SJCRH30 (cell line): ENCODE data around the gene FANK1. TPM values are rescaled to one million over a fixed set of nuclear protein-coding genes. Genes with fewer than 3 reads are reported as not detected.
"Not testable (repeated sequence)": the region's sequence is repeated elsewhere in the genome, so short reads cannot be mapped to it uniquely, and the experiment has no call there.

ENCODE experiments used
- DNase-seq, 2 experiments: peaks; one replicate each; pipeline ENCODE4 v3.0.0-alpha.2; 2015 to 2020
- H3K27ac ChIP-seq: fragments of 250-450 bp; sonication (Bioruptor Pico); 2 replicates; pipeline ENCODE4 v1.5.1; 2020; ENCODE audit warnings: mild to moderate bottlenecking, moderate library complexity
- H3K27me3 ChIP-seq: fragments of 250-450 bp; sonication (Bioruptor Pico); 2 replicates; pipeline ENCODE4 v1.5.1; 2020; ENCODE audit warnings: mild to moderate bottlenecking, moderate library complexity
- H3K36me3 ChIP-seq: fragments of 250-450 bp; sonication (Bioruptor Pico); 2 replicates; pipeline ENCODE4 v1.5.1; 2020; ENCODE audit warnings: mild to moderate bottlenecking, moderate library complexity
- H3K4me1 ChIP-seq: fragments of 250-450 bp; sonication (Bioruptor Pico); 2 replicates; pipeline ENCODE4 v1.5.1; 2020; ENCODE audit warnings: mild to moderate bottlenecking, moderate library complexity
- H3K4me3 ChIP-seq: fragments of 250-450 bp; sonication (Bioruptor Pico); 2 replicates; pipeline ENCODE4 v1.5.1; 2020; ENCODE audit warnings: mild to moderate bottlenecking, moderate library complexity
- H3K9me3 ChIP-seq: fragments of 250-450 bp; sonication (Bioruptor Pico); replicated peaks from 2 replicates; pipeline ENCODE4 v1.5.1; 2020; ENCODE audit warnings: mild to moderate bottlenecking, moderate library complexity
- total RNA-seq: library from RNA; depleted of rRNA; stranded (reverse); fragments of >200 nt; shearing (Covaris generic); gene quantifications from 2 replicates; pipeline ENCODE4 v1.2.3, GENCODE V29; 2014

The FANK1 gene
- total RNA-seq, 1 experiment from 2014 or later, result 0.42 TPM

DNA sequence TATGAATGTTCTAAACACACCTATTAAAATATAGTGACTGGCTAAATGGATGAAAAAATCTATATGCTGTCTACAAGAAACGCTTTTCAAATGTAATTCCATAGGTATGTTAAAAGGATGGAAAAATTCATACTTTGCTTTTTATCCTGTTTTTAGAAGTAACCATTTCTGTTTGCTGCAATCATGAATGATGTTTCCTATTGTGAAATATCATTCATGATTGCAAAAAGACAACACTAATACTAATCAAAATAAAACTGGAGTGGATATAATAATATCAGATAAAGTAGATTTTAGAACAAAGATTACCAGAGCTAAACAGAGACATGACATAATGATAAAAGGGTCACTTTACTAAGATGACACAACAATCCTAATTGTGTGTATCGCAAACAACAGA lies 138.2 kb downstream of the FANK1 start:
- H3K27me3 ChIP-seq, result no peaks in the 10 kb centered on the region
- no peak overlapping the region for H3K4me3 ChIP-seq
- no peak for DNase-seq
- no peaks in the 10 kb centered on the region for H3K4me1 ChIP-seq
- H3K27ac ChIP-seq, result no peak overlapping the region
- H3K9me3 ChIP-seq, result no peaks in the 10 kb centered on the region; the same call in 1 of the 2 replicates
- no peaks in the 10 kb centered on the region for H3K36me3 ChIP-seq

- H3K4me1 ChIP-seq, result no peaks in the 10 kb centered on the region
- H3K27ac ChIP-seq, result no peak overlapping the region
- no peaks in the 10 kb centered on the region for H3K36me3 ChIP-seq
- no peaks in the 10 kb centered on the region for H3K27me3 ChIP-seq
- H3K9me3 ChIP-seq, result no peaks in the 10 kb centered on the region; the same call in 1 of the 2 replicates
- DNase-seq, result no peak
- H3K4me3 ChIP-seq, result no peak overlapping the region
These were observed 140.2 kb downstream of the FANK1 start for GRCh38 chr10:126036515-126036914.

- DNase-seq, result no peak
- no peaks in the 10 kb centered on the region for H3K4me1 ChIP-seq
- no peaks in the 10 kb centered on the region; the same call in 1 of the 2 replicates for H3K9me3 ChIP-seq
- no peaks in the 10 kb centered on the region for H3K36me3 ChIP-seq
- no peak overlapping the region for H3K27ac ChIP-seq
- no peak overlapping the region for H3K4me3 ChIP-seq
- H3K27me3 ChIP-seq, result no peaks in the 10 kb centered on the region
These were observed 141.6 kb downstream of the FANK1 start for GRCh38 chr10:126037946-126038345.

DNA sequence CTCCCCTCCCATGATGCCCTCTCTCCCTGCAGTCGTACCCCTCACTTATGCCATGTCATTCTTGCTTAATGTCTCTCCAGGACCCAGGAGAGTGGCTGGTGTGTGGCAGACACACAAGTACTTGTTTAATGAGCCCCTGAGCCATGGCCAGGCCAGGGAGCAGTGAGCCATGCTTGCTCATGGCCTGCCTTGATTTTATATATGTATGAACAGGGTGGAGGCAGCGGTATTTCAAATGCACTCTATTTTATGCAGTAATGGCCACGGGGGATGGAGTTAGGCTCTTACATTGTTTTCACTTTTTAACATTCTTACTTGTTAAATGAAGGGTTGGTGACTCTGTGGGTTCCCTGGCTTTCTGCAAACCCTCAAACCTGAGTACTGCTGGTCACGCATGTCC lies 144.8 kb downstream of the FANK1 start:
- no peak overlapping the region for H3K4me3 ChIP-seq
- H3K27ac ChIP-seq, result no peak overlapping the region
- H3K36me3 ChIP-seq, result no peaks in the 10 kb centered on the region
- no peak for DNase-seq
- H3K4me1 ChIP-seq, result no peaks in the 10 kb centered on the region
- H3K9me3 ChIP-seq, result no peaks in the 10 kb centered on the region
- H3K27me3 ChIP-seq, result no peaks in the 10 kb centered on the region

DNA sequence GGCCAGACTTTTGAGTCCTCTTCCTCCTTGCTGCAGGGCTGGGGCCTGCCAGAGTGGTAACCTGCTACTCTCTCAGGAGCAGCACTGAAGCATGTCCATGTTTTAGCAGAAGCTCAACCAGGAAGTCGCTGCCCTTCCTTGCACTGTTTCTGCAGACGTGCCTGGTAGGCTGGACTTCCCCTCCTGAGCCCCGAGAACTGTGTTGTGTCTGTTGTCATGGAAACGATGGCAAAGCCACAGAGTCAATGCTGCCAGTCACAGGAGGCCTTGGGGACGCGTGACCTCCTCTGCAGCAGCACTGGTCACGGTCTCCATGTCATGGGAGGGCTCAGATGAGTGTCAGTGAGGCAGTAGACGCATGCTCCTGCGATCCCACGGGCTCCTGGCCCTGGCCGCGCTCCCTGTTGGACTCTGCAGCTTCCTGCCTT lies 145.5 kb downstream of the FANK1 start:
- no peaks in the 10 kb centered on the region for H3K9me3 ChIP-seq
- no peak overlapping the region for H3K27ac ChIP-seq
- no peaks in the 10 kb centered on the region for H3K4me1 ChIP-seq
- H3K36me3 ChIP-seq, result no peaks in the 10 kb centered on the region
- no peaks in the 10 kb centered on the region for H3K27me3 ChIP-seq
- H3K4me3 ChIP-seq, result no peak overlapping the region
- peak; percentile 44 to 49 for DNase-seq

GRCh38 chr10:126042354-126042753 lies 146.0 kb downstream of the FANK1 start:
- Histone ChIP-seq H3K36me3 (no peaks in the 10 kb centered on the region), H3K27ac (no peak overlapping the region), H3K4me3 (no peak overlapping the region), H3K4me1 (no peaks in the 10 kb centered on the region), H3K9me3 (no peaks in the 10 kb centered on the region), H3K27me3 (no peaks in the 10 kb centered on the region)
- DNase-seq, result no peak

DNA sequence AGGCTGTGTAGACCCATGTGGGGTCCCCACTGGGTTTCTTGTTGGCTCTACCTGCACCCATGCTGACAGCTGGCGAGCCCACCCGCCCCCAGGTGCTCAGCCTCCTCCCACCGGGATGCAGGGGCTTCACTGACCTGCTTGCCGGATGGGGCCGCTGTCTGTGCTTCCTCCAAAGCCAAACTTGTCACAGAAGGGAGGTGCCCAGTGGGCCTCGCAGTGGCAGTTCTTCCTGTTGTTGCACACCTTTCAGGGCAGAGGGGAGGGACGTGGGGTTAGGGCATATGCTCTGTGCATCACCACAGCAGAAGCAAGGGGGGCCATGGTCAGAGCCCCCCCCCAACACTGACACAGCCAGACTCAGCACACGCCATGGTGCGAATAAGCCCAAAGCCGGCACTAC lies 146.5 kb downstream of the FANK1 start:
- Histone ChIP-seq H3K4me3 (no peak overlapping the region), H3K9me3 (no peaks in the 10 kb centered on the region), H3K27ac (no peak overlapping the region), H3K4me1 (no peaks in the 10 kb centered on the region), H3K27me3 (no peaks in the 10 kb centered on the region), H3K36me3 (no peaks in the 10 kb centered on the region)
- DNase-seq, result no peak

GRCh38 chr10:126043389-126043788 lies 147.0 kb downstream of the FANK1 start:
- Histone ChIP-seq H3K4me1 (no peaks in the 10 kb centered on the region), H3K27ac (no peak overlapping the region), H3K4me3 (no peak overlapping the region), H3K27me3 (no peaks in the 10 kb centered on the region), H3K36me3 (no peaks in the 10 kb centered on the region), H3K9me3 (no peaks in the 10 kb centered on the region)
- no peak for DNase-seq

DNA sequence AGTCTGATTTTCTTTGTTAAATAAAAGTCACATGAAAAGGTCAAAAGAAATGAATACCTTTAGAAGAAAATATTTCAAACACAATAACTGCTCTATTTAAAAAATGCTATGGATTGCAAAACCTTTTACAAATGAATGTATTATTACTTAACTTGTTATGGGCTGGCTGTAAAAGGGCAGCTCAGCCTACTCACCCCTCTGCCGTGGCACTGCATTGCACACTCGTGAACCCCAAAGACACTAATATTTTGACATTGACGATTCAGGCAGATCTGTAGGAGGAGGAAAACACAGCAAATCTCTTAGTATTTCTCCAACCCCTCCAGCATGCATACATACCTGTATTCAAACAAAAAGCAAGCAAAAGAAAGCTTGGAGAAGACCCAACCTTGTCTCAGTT lies 149.5 kb downstream of the FANK1 start:
- H3K4me3 ChIP-seq, result no peak overlapping the region
- no peak overlapping the region for H3K27ac ChIP-seq
- no peak for DNase-seq
- no peaks in the 10 kb centered on the region for H3K4me1 ChIP-seq
- H3K9me3 ChIP-seq, result no peaks in the 10 kb centered on the region
- H3K36me3 ChIP-seq, result no peaks in the 10 kb centered on the region
- H3K27me3 ChIP-seq, result no peaks in the 10 kb centered on the region

- no peak overlapping the region for H3K4me3 ChIP-seq
- no peak overlapping the region for H3K27ac ChIP-seq
- H3K27me3 ChIP-seq, result no peaks in the 10 kb centered on the region
- H3K4me1 ChIP-seq, result no peaks in the 10 kb centered on the region
- H3K9me3 ChIP-seq, result no peaks in the 10 kb centered on the region
- no peaks in the 10 kb centered on the region for H3K36me3 ChIP-seq
- DNase-seq, result no peak
These were observed 150.5 kb downstream of the FANK1 start for GRCh38 chr10:126046831-126047230.

DNA sequence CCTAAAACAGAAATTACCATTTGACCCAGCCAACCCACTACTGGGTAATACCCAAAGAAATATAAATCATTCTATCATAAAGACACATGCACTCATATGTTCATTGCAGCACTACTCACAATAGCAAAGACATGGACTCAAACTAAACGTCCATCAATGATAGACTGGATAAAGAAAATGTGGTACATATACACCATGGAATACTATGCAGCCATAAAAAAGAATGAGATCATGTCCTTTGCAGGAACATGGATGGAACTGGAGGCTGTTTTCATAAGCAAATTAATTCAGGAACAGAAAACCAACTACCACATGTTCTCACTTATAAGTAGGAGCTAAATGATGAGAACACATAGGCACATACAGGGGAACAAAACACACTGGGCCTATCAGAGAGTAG lies 151.4 kb downstream of the FANK1 start:
- not testable (repeated sequence) for DNase-seq, H3K36me3 ChIP-seq, H3K4me1 ChIP-seq, H3K4me3 ChIP-seq, H3K27ac ChIP-seq, H3K27me3 ChIP-seq, H3K9me3 ChIP-seq

DNA sequence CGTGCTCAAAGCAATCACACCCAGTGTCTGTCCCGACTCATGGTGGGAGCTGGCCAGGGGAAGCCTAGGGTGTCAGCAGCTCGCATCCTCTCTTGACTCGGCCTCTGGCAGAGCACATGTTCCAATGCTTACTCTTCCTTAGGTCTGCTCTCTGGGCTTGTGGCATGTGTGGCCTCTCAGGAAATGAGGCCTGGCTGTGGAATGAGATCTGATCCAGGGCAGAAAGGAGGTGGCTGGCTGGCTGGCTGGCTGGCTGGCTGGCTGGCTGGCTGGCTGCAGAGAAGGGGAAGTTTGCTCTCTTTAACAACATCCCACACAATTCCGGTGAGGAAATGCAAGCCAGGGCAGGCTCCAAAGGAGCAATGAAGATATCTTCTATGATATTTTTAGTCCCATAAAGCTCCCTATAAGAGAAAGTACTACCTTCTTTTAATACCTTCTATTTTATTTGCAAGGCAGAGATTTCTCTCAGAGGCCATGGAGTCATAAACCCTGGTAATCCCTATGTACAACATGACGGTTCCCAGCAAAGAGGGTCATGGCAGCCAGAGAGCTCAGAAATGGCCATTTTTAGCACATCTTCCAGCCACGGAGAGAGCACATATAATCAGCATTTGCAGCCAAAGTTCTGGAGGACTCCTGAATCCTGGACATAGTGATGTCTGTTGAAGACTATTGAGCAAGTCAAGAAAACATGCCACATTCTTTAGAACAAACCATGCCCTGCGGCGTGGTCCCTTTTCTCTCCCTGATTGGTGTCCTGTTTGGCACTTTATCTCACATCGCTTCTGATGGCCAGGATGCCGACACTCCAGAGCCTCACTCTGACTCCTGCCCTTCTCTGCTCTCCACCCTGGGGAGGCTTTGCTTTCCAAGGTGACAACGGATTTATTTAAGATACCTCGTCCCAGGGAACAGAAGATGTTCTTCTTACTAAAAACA lies 153.7 kb downstream of the FANK1 start:
- Histone ChIP-seq H3K36me3 (no peaks in the 10 kb centered on the region), H3K9me3 (no peaks in the 10 kb centered on the region), H3K27me3 (no peaks in the 10 kb centered on the region), H3K4me1 (no peaks in the 10 kb centered on the region), H3K4me3 (no peak overlapping the region), H3K27ac (no peak overlapping the region)
- DNase-seq, result no peak

- Histone ChIP-seq H3K4me3 (no peak overlapping the region), H3K27me3 (no peaks in the 10 kb centered on the region), H3K4me1 (no peaks in the 10 kb centered on the region), H3K9me3 (no peaks in the 10 kb centered on the region), H3K27ac (no peak overlapping the region), H3K36me3 (no peaks in the 10 kb centered on the region)
- DNase-seq, result no peak
These were observed 155.8 kb downstream of the FANK1 start for GRCh38 chr10:126052171-126052570.

GRCh38 chr10:126054191-126054590 lies 157.8 kb downstream of the FANK1 start:
- Histone ChIP-seq H3K9me3 (no peaks in the 10 kb centered on the region), H3K27me3 (no peaks in the 10 kb centered on the region), H3K4me1 (no peaks in the 10 kb centered on the region), H3K36me3 (no peaks in the 10 kb centered on the region), H3K27ac (no peak overlapping the region), H3K4me3 (no peak overlapping the region)
- DNase-seq, result no peak

- Histone ChIP-seq H3K27ac (no peak overlapping the region), H3K9me3 (no peaks in the 10 kb centered on the region), H3K4me3 (no peak overlapping the region), H3K4me1 (peaks cover 8% of the 10 kb centered on the region), H3K27me3 (no peaks in the 10 kb centered on the region), H3K36me3 (no peaks in the 10 kb centered on the region)
- DNase-seq, result no peak
These were observed 161.1 kb downstream of the FANK1 start for GRCh38 chr10:126057494-126057893.

DNA sequence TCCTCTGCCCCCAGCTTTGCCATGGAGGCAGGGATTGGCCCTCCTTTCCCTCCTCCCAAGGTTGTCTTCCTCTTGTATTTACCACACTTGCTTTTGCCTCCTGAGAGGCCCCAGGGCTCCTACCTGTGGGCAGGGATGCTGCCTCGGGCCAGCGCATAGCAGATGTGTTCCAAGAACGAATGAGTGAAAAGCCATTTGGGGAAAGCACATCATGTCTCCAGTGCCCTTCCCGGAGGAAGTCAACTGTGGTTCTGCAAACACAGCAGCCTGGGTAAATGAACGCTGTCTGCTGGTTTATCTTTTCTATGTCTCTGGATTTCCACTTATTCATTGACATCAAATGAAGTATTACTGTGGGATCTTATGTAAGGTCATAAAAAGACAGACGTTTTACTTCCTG lies 161.7 kb downstream of the FANK1 start:
- peaks cover 13% of the 10 kb centered on the region for H3K4me1 ChIP-seq
- no peak for DNase-seq
- no peak overlapping the region for H3K4me3 ChIP-seq
- no peaks in the 10 kb centered on the region for H3K9me3 ChIP-seq
- no peaks in the 10 kb centered on the region for H3K27me3 ChIP-seq
- H3K36me3 ChIP-seq, result no peaks in the 10 kb centered on the region
- H3K27ac ChIP-seq, result no peak overlapping the region
